GM19023 (cell line): Measurements from ENCODE around the gene MYRIP.

Source experiments
- ATAC-seq: cut with Tn5 transposase; IDR thresholded peaks from one replicate; pipeline ENCODE4 v1.9.1; 2021; ENCODE audit warnings: mild to moderate bottlenecking, moderate library complexity; ENCODE audit not compliant: unreplicated experiment

Gene MYRIP

GRCh38 chr3:39900462-39901002 lies 91.1 kb downstream of the MYRIP start:
- no peak for ATAC-seq

- no peak for ATAC-seq
Observed at GRCh38 chr3:39903253-39903652, 93.8 kb downstream of the MYRIP start.

- no peak for ATAC-seq
Observed at GRCh38 chr3:39905788-39906187, 96.4 kb downstream of the MYRIP start.

GRCh38 chr3:39907981-39908380 lies 98.6 kb downstream of the MYRIP start:
- no peak for ATAC-seq

GRCh38 chr3:39910135-39910534 lies 100.7 kb downstream of the MYRIP start:
- no peak for ATAC-seq

- ATAC-seq: no peak
Observed at GRCh38 chr3:39910826-39911464, 101.5 kb downstream of the MYRIP start.

GRCh38 chr3:39911465-39912309 lies 102.3 kb downstream of the MYRIP start:
- ATAC-seq: no peak

GRCh38 chr3:39915027-39915426 lies 105.6 kb downstream of the MYRIP start:
- ATAC-seq: no peak

- no peak for ATAC-seq
Observed at GRCh38 chr3:39917065-39917773, 107.8 kb downstream of the MYRIP start.

- ATAC-seq: no peak
Observed at GRCh38 chr3:39919281-39919680, 109.9 kb downstream of the MYRIP start.

GRCh38 chr3:39920271-39920670 lies 110.9 kb downstream of the MYRIP start:
- ATAC-seq: no peak

- ATAC-seq: no peak
Observed at GRCh38 chr3:39927479-39927878, 118.1 kb downstream of the MYRIP start.

- ATAC-seq: no peak
Observed at GRCh38 chr3:39933986-39934693, 124.7 kb downstream of the MYRIP start.

- no peak for ATAC-seq
Observed at GRCh38 chr3:39934696-39935095, 125.3 kb downstream of the MYRIP start.

GRCh38 chr3:39935261-39935660 lies 125.9 kb downstream of the MYRIP start:
- no peak for ATAC-seq

GRCh38 chr3:39936848-39937247 lies 127.4 kb downstream of the MYRIP start:
- no peak for ATAC-seq

- no peak for ATAC-seq
Observed at GRCh38 chr3:39937315-39937714, 127.9 kb downstream of the MYRIP start.

GRCh38 chr3:39937874-39938273 lies 128.5 kb downstream of the MYRIP start:
- no peak for ATAC-seq

GRCh38 chr3:39941931-39942330 lies 132.5 kb downstream of the MYRIP start:
- no peak for ATAC-seq

GRCh38 chr3:39960515-39961191 lies 151.2 kb downstream of the MYRIP start:
- no peak for ATAC-seq
